ENCODE results near the gene CCNI2.

The CCNI2 gene

GRCh38 chr5:132746954-132747615 lies at the start of gene CCNI2:
Gene CCNI2 (plus strand): TSS chr5:132747426. CDS start chr5:132747496, 70 bp downstream.
- in situ Hi-C loops (cut with HindIII; ENCODE audit: low sequenced_read_pairs) = no loop called here

GRCh38 chr5:132704875-132705274 lies 42.4 kb upstream of the CCNI2 start:
- in situ Hi-C loops (cut with HindIII; ENCODE audit: low sequenced_read_pairs) = no loop called here

- in situ Hi-C loops (cut with HindIII; ENCODE audit: low sequenced_read_pairs) = no loop called here
Observed at GRCh38 chr5:132708645-132709044, 38.6 kb upstream of the CCNI2 start.

- in situ Hi-C loops (cut with HindIII; ENCODE audit: low sequenced_read_pairs) = loop anchor here (5.0 kb wide), 1 partner anchor 58 kb away; no protein-coding TSS in a partner anchor
Observed at GRCh38 chr5:132714456-132715307, 32.5 kb upstream of the CCNI2 start.

- in situ Hi-C loops (cut with HindIII; ENCODE audit: low sequenced_read_pairs) = loop anchor here (5.0 kb wide), 1 partner anchor 54 kb away; no protein-coding TSS in a partner anchor
Observed at GRCh38 chr5:132718544-132719312, 28.5 kb upstream of the CCNI2 start.

GRCh38 chr5:132725745-132726144 lies 21.5 kb upstream of the CCNI2 start:
- in situ Hi-C loops (cut with HindIII; ENCODE audit: low sequenced_read_pairs) = no loop called here

GRCh38 chr5:132729896-132730295 lies 17.3 kb upstream of the CCNI2 start:
- in situ Hi-C loops (cut with HindIII; ENCODE audit: low sequenced_read_pairs) = no loop called here

GRCh38 chr5:132733499-132734148 lies 13.6 kb upstream of the CCNI2 start:
- in situ Hi-C loops (cut with HindIII; ENCODE audit: low sequenced_read_pairs) = no loop called here

GRCh38 chr5:132734687-132735086 lies 12.5 kb upstream of the CCNI2 start:
- in situ Hi-C loops (cut with HindIII; ENCODE audit: low sequenced_read_pairs) = no loop called here

- in situ Hi-C loops (cut with HindIII; ENCODE audit: low sequenced_read_pairs) = no loop called here
Observed at GRCh38 chr5:132736853-132737833, 10.1 kb upstream of the CCNI2 start, which contains the start of gene KIF3A. Gene KIF3A (minus strand): TSS chr5:132737546. CDS start chr5:132737419, 127 bp downstream.

- in situ Hi-C loops (cut with HindIII; ENCODE audit: low sequenced_read_pairs) = no loop called here
Observed at GRCh38 chr5:132737982-132738681, 9.1 kb upstream of the CCNI2 start.

- in situ Hi-C loops (cut with HindIII; ENCODE audit: low sequenced_read_pairs) = no loop called here
Observed at GRCh38 chr5:132739232-132739631, 8.0 kb upstream of the CCNI2 start.

- in situ Hi-C loops (cut with HindIII; ENCODE audit: low sequenced_read_pairs) = no loop called here
Observed at GRCh38 chr5:132742158-132742557, 5.1 kb upstream of the CCNI2 start.

- in situ Hi-C loops (cut with HindIII; ENCODE audit: low sequenced_read_pairs) = no loop called here
Observed at GRCh38 chr5:132742626-132743025, 4.6 kb upstream of the CCNI2 start.

GRCh38 chr5:132744659-132745058 lies 2.6 kb upstream of the CCNI2 start:
- in situ Hi-C loops (cut with HindIII; ENCODE audit: low sequenced_read_pairs) = no loop called here

GRCh38 chr5:132746592-132746953 lies 653 bp upstream of the CCNI2 start:
- in situ Hi-C loops (cut with HindIII; ENCODE audit: low sequenced_read_pairs) = no loop called here

GRCh38 chr5:132747616-132748440 lies 602 bp downstream of the CCNI2 start:
- in situ Hi-C loops (cut with HindIII; ENCODE audit: low sequenced_read_pairs) = no loop called here

GRCh38 chr5:132748522-132749000 lies 1.3 kb downstream of the CCNI2 start:
- in situ Hi-C loops (cut with HindIII; ENCODE audit: low sequenced_read_pairs) = no loop called here
